Ishikawa (cell line): ENCODE results near the gene CKMT2.

Experiments
- CEBPB ChIP-seq: IDR thresholded peaks from 2 replicates; pipeline ENCODE4 v1.6.1; 2012
- CREB1 ChIP-seq: IDR thresholded peaks from 2 replicates; pipeline ENCODE4 v1.6.1; 2012; ENCODE audit warnings: low read depth
- EGR1 ChIP-seq: IDR thresholded peaks from 2 replicates; pipeline ENCODE4 v1.6.1; 2012
- MAX ChIP-seq: IDR thresholded peaks from 2 replicates; pipeline ENCODE4 v1.6.1; 2012
- NFIC ChIP-seq: IDR thresholded peaks from 2 replicates; pipeline ENCODE4 v1.6.1; 2012
- RAD21 ChIP-seq: IDR thresholded peaks from 2 replicates; pipeline ENCODE4 v1.6.1; 2012; ENCODE audit warnings: low read depth
- TAF1 ChIP-seq: IDR thresholded peaks from 2 replicates; pipeline ENCODE4 v1.6.1; 2012; ENCODE audit warnings: low read depth, mild to moderate bottlenecking
- TCF12 ChIP-seq: IDR thresholded peaks from 2 replicates; pipeline ENCODE4 v1.6.1; 2012; ENCODE audit warnings: low read depth
- TEAD4 ChIP-seq: IDR thresholded peaks from 2 replicates; pipeline ENCODE4 v1.6.1; 2012
- USF1 ChIP-seq: IDR thresholded peaks from 2 replicates; pipeline ENCODE4 v1.6.1; 2012
- ZBTB7A ChIP-seq: IDR thresholded peaks from 2 replicates; pipeline ENCODE4 v1.6.1; 2012; ENCODE audit warnings: low read depth
- TF ChIP-seq, protein P1 (sequence below): IDR thresholded peaks from 2 replicates; pipeline ENCODE4 v1.6.1; 2012; ENCODE audit warnings: low read depth, mild to moderate bottlenecking

Gene CKMT2

DNA sequence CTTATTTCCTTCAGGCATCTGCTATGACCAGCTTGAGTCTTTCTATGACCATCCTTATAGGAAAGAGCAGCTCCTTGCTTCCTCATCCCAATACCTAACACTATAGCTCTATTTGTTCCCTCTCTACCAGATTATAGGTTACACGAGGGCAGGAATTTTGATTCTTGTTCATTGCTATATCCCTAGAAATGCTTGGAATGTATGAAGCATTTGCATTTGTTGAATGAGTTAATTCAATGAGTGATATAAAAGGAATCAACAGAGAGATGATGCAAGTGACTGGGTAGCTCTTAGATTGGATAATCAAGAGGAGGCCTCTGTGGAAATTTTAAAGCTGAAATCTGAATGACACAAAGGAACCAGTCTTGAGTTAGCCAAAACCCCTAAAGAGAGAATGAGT, 82.2 kb downstream of the CKMT2 start:
- TF ChIP-seq TCF12 (no peak), CREB1 (no peak), EGR1 (no peak), TAF1 (no peak), USF1 (no peak), MAX (no peak), TEAD4 (no peak), ZBTB7A (no peak), NFIC (no peak)

DNA sequence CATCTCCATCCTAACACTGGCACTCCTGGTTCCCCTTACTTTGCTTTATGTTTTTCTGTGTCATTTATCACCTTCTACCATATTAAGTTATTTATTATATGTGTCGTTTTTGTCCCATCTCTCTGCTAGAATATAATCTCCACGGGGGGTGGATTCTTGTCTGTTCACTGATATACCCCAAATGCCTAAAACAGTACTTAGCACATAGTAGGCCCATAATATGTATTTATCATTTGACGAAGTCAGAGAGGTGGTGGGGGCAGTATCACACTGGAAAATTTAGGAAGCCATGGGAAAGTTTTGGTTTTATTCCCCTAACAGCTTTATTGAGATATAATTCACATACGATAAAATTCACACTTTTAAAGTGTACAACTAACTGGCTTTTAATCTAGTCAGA, 82.7 kb downstream of the CKMT2 start:
- TF ChIP-seq CEBPB (no peak), NFIC (no peak), MAX (no peak), RAD21 (no peak), TCF12 (no peak), USF1 (no peak), CREB1 (no peak)
- TF ChIP-seq, protein P1, sequence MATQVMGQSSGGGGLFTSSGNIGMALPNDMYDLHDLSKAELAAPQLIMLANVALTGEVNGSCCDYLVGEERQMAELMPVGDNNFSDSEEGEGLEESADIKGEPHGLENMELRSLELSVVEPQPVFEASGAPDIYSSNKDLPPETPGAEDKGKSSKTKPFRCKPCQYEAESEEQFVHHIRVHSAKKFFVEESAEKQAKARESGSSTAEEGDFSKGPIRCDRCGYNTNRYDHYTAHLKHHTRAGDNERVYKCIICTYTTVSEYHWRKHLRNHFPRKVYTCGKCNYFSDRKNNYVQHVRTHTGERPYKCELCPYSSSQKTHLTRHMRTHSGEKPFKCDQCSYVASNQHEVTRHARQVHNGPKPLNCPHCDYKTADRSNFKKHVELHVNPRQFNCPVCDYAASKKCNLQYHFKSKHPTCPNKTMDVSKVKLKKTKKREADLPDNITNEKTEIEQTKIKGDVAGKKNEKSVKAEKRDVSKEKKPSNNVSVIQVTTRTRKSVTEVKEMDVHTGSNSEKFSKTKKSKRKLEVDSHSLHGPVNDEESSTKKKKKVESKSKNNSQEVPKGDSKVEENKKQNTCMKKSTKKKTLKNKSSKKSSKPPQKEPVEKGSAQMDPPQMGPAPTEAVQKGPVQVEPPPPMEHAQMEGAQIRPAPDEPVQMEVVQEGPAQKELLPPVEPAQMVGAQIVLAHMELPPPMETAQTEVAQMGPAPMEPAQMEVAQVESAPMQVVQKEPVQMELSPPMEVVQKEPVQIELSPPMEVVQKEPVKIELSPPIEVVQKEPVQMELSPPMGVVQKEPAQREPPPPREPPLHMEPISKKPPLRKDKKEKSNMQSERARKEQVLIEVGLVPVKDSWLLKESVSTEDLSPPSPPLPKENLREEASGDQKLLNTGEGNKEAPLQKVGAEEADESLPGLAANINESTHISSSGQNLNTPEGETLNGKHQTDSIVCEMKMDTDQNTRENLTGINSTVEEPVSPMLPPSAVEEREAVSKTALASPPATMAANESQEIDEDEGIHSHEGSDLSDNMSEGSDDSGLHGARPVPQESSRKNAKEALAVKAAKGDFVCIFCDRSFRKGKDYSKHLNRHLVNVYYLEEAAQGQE: no peak
